ENCODE results near the gene CDR2. TPM values are rescaled to one million over a fixed set of nuclear protein-coding genes. Genes with fewer than 3 reads are reported as not detected.
A peak's percentile ranks its signal among the peaks of the same experiment; 100 is the strongest.

The CDR2 gene
- total and polyA plus RNA-seq, 2 of the 13 experiments (the other 11 are each of a cell fraction or from before 2014, with no cell fraction given) = 59.0 to 78.9 TPM

DNA sequence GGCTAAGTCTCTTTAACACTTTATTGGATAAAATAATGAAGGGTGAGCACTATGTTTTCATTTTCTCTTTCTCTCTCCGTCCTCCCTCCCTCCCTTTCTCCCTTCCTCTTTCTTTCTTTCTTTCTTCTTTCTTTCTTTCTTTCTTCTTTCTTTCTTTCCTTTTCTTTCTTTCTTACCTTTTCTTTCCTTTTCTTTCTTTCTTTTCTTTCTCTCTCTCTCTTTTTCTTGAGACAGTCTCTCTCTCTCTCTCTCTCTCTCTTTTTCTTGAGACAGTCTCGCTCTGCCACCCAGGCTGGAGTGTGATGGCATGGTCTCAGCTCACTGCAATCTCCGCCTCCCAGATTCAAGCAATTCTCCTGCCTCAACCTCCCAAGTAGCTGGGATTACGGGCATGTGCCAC, 21.5 kb upstream of the CDR2 start:
- DNase-seq (ENCODE audit: low spot score) (no peak), ATAC-seq (no peak), FAIRE-seq (no peak)
- no peak overlapping the region for H3K9ac ChIP-seq (ENCODE audit: insufficient read depth, low read depth, low read length)
- POLR2A ChIA-PET = no interaction called here
- TF ChIP-seq KDM4B (CRISPR knock-in tag; IDR thresholded peaks at IDR 0.05) = no peak
- 0 out of 2 replicates have a peak, but pooled peaks have one; percentile 31 for TF ChIP-seq FOXP1 (IDR thresholded peaks at IDR 0.05)
- no peak for TF ChIP-seq FOXP1 (CRISPR knock-in tag; IDR thresholded peaks at IDR 0.05)
- H4K20me1 ChIP-seq (ENCODE audit: insufficient read depth, low read length) = no peaks in the 10 kb centered on the region
- no peaks in the 10 kb centered on the region for H3K9me3 ChIP-seq (ENCODE audit: low read length)
- peaks cover 14% of the 10 kb centered on the region for H3K4me1 ChIP-seq (ENCODE audit: insufficient read depth, low read length)
- no peak overlapping the region for H3K4me3 ChIP-seq (replicated peaks in 1 of 3; ENCODE audit: insufficient read depth in 1 of 3, low read depth in 2 of 3, low read length in 3 of 3)
- no peak overlapping the region for H3K4me2 ChIP-seq (ENCODE audit: low read depth, low read length)
- WGBS (ENCODE audit: low lambda C conversion rate) = 98% methylated on average over 4 of the region's 4 CpGs
- H3K36me3 ChIP-seq (replicated peaks in 1 of 2; ENCODE audit: control insufficient read depth in 1 of 2, insufficient read depth in 2 of 2, low read length in 2 of 2) = no peaks in the 10 kb centered on the region
- no peaks in the 10 kb centered on the region for H3K27me3 ChIP-seq (ENCODE audit: control insufficient read depth in 1 of 2, insufficient read depth in 2 of 2, low read length in 2 of 2)
- BruUV-seq (replicated peaks) = no TSS peak
- in situ Hi-C loops (cut with HindIII; ENCODE audit: extremely low pct_ligation_motif_present, low pct_unique_long_range_greater_than_20kb) (no loop called here), intact Hi-C loops (cut with micrococcal nuclease; ENCODE audit: unreplicated experiment) (no loop called here)
- CTCF ChIA-PET (ENCODE audit: low intra/inter-chr PET ratio, low total read pairs) = no interaction called here
- H2AFZ ChIP-seq (ENCODE audit: low read length) = no peak overlapping the region
- H3K27ac ChIP-seq (ENCODE audit: extremely low read length, insufficient read depth, low read length) = no peak overlapping the region
- H3K79me2 ChIP-seq (ENCODE audit: insufficient read depth, low read length) = no peaks in the 10 kb centered on the region

DNA sequence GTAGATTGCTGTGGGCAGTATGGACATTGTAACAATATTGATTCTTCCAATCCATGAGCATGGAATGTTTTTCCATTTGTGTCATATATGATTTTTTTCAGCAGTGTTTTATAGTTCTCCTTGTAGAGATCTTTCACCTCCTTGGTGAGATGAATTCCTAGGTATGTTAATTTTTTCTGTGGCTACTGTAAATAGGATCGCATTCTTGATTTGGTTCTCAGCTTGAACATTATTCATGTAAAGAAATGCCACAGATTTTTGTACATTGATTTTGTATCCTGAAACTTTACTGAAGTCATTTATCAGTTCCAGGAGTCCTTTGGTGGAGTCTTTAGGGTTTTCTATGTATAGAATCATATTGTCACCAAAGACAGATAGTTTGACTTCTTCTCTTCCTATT, 19.7 kb upstream of the CDR2 start:
- TF ChIP-seq CREB1 (IDR thresholded peaks at IDR 0.05) (no peak), CREB1 (CRISPR knock-in tag; IDR thresholded peaks at IDR 0.05) (peak; percentile 3; the same call in 1 of the 2 replicates), ZNF562 (CRISPR knock-in tag; IDR thresholded peaks at IDR 0.05; ENCODE audit: borderline replicate concordance) (no peak), ZNF766 (CRISPR knock-in tag; IDR thresholded peaks at IDR 0.05; ENCODE audit: borderline replicate concordance) (no peak), ZBTB20 (CRISPR knock-in tag; IDR thresholded peaks at IDR 0.05; ENCODE audit: borderline replicate concordance, low read depth) (no peak), ZNF496 (CRISPR knock-in tag; IDR thresholded peaks at IDR 0.05; ENCODE audit: insufficient replicate concordance) (no peak), THAP11 (CRISPR knock-in tag; IDR thresholded peaks at IDR 0.05) (no peak), MATR3 (CRISPR knock-in tag; IDR thresholded peaks at IDR 0.05) (no peak)
- TF ChIP-seq, protein P1, sequence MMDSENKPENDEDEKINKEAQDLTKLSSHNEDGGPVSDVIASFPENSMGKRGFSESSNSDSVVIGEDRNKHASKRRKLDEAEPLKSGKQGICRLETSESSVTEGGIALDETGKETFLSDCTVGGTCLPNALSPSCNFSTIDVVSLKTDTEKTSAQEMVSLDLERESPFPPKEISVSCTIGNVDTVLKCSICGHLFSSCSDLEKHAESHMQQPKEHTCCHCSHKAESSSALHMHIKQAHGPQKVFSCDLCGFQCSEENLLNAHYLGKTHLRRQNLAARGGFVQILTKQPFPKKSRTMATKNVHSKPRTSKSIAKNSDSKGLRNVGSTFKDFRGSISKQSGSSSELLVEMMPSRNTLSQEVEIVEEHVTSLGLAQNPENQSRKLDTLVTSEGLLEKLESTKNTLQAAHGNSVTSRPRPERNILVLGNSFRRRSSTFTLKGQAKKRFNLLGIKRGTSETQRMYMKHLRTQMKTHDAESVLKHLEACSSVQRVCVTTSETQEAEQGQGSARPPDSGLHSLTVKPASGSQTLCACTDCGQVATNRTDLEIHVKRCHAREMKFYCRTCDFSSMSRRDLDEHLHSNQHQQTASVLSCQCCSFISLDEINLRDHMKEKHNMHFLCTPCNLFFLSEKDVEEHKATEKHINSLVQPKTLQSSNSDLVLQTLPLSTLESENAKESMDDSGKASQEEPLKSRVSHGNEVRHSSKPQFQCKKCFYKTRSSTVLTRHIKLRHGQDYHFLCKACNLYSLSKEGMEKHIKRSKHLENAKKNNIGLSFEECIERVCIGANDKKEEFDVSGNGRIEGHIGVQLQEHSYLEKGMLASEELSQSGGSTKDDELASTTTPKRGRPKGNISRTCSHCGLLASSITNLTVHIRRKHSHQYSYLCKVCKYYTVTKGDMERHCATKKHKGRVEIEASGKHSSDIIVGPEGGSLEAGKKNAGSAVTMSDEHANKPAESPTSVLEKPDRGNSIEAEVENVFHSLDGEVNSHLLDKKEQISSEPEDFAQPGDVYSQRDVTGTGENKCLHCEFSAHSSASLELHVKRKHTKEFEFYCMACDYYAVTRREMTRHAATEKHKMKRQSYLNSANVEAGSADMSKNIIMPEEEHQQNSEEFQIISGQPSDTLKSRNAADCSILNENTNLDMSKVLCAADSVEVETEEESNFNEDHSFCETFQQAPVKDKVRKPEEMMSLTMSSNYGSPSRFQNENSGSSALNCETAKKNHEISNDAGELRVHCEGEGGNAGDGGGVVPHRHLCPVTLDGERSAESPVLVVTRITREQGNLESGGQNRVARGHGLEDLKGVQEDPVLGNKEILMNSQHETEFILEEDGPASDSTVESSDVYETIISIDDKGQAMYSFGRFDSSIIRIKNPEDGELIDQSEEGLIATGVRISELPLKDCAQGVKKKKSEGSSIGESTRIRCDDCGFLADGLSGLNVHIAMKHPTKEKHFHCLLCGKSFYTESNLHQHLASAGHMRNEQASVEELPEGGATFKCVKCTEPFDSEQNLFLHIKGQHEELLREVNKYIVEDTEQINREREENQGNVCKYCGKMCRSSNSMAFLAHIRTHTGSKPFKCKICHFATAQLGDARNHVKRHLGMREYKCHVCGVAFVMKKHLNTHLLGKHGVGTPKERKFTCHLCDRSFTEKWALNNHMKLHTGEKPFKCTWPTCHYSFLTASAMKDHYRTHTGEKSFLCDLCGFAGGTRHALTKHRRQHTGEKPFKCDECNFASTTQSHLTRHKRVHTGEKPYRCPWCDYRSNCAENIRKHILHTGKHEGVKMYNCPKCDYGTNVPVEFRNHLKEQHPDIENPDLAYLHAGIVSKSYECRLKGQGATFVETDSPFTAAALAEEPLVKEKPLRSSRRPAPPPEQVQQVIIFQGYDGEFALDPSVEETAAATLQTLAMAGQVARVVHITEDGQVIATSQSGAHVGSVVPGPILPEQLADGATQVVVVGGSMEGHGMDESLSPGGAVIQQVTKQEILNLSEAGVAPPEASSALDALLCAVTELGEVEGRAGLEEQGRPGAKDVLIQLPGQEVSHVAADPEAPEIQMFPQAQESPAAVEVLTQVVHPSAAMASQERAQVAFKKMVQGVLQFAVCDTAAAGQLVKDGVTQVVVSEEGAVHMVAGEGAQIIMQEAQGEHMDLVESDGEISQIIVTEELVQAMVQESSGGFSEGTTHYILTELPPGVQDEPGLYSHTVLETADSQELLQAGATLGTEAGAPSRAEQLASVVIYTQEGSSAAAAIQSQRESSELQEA (CRISPR knock-in tag; IDR thresholded peaks at IDR 0.05; ENCODE audit: not compliant biosample characterization) = no peak
- TF ChIP-seq, protein P2, sequence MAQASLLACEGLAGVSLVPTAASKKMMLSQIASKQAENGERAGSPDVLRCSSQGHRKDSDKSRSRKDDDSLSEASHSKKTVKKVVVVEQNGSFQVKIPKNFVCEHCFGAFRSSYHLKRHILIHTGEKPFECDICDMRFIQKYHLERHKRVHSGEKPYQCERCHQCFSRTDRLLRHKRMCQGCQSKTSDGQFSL (CRISPR knock-in tag; IDR thresholded peaks at IDR 0.05) = no peak
- H3K9me3 ChIP-seq (ENCODE audit: low read length) = no peaks in the 10 kb centered on the region
- ChIA-PET POLR2A (interaction anchor here (1.1 to 1.2 kb wide), 2 partner anchors 19 to 22 kb away, joined by 4 read pairs; partner anchors contain the start of gene CDR2), CTCF (ENCODE audit: low intra/inter-chr PET ratio, low total read pairs) (no interaction called here)
- H4K20me1 ChIP-seq (ENCODE audit: insufficient read depth, low read length) = no peaks in the 10 kb centered on the region
- ATAC-seq (no peak), FAIRE-seq (no peak), DNase-seq (ENCODE audit: low spot score) (no peak)
- intact Hi-C loops (cut with micrococcal nuclease; ENCODE audit: unreplicated experiment) (no loop called here), in situ Hi-C loops (cut with HindIII; ENCODE audit: extremely low pct_ligation_motif_present, low pct_unique_long_range_greater_than_20kb) (no loop called here)
- H3K27ac ChIP-seq (ENCODE audit: extremely low read length, insufficient read depth, low read length) = no peak overlapping the region
- 98% methylated on average over 1 of the region's 1 CpG for WGBS (ENCODE audit: low lambda C conversion rate)
- H3K27me3 ChIP-seq (ENCODE audit: control insufficient read depth in 1 of 2, insufficient read depth in 2 of 2, low read length in 2 of 2) = no peaks in the 10 kb centered on the region
- no peak overlapping the region for H3K4me3 ChIP-seq (replicated peaks in 1 of 3; ENCODE audit: insufficient read depth in 1 of 3, low read depth in 2 of 3, low read length in 3 of 3)
- H2AFZ ChIP-seq (ENCODE audit: low read length) = no peak overlapping the region
- H3K79me2 ChIP-seq (ENCODE audit: insufficient read depth, low read length) = no peaks in the 10 kb centered on the region
- BruUV-seq (replicated peaks) = no TSS peak
- no peaks in the 10 kb centered on the region for H3K36me3 ChIP-seq (replicated peaks in 1 of 2; ENCODE audit: control insufficient read depth in 1 of 2, insufficient read depth in 2 of 2, low read length in 2 of 2)
- no peak overlapping the region for H3K9ac ChIP-seq (ENCODE audit: insufficient read depth, low read depth, low read length)
- H3K4me1 ChIP-seq (ENCODE audit: insufficient read depth, low read length) = peaks cover 14% of the 10 kb centered on the region
- H3K4me2 ChIP-seq (ENCODE audit: low read depth, low read length) = no peak overlapping the region

Measured in HepG2 (cell line).